Aorta (tissue), 5 donors: ENCODE measurements around the gene CCDC186. TPM values are rescaled to one million over a fixed set of nuclear protein-coding genes. Genes with fewer than 3 reads are reported as not detected.

ENCODE experiments used
- ATAC-seq: fragments of 200-7000 bp; cut with Tn5 transposase; one replicate; pipeline ENCODE4 v1.9.1; 2022; ENCODE audit warnings: moderate library complexity; ENCODE audit not compliant: low FRiP score
- DNase-seq, 2 donors: peaks; one replicate each; pipeline ENCODE4 v3.0.0-alpha.2; 2020
- H3K27ac ChIP-seq, 2 donors: one replicate each; pipeline ENCODE4 v1.5.1; 2013; ENCODE audit warnings: low read length in 2 of 2, mild to moderate bottlenecking in 2 of 2, moderate library complexity in 2 of 2, control low read depth in 1 of 2, inconsistent platforms in 1 of 2, low read depth in 1 of 2
- H3K27me3 ChIP-seq, 2 donors: one replicate each; pipeline ENCODE4 v1.6.1; 2013; ENCODE audit warnings: control low read depth in 1 of 2, low read length in 1 of 2, mild to moderate bottlenecking in 1 of 2, moderate library complexity in 1 of 2; ENCODE audit not compliant: insufficient read depth in 2 of 2, control insufficient read depth in 1 of 2
- H3K36me3 ChIP-seq, 2 donors: one replicate each; pipeline ENCODE4 v1.6.1; 2013; ENCODE audit warnings: control low read depth in 1 of 2, low read length in 1 of 2, mild to moderate bottlenecking in 1 of 2; ENCODE audit not compliant: insufficient read depth in 2 of 2, control insufficient read depth in 1 of 2
- H3K4me1 ChIP-seq, 2 donors: one replicate each; pipeline ENCODE4 v1.6.1; 2013; ENCODE audit warnings: low read length in 2 of 2, control low read depth in 1 of 2, mild to moderate bottlenecking in 1 of 2, moderate library complexity in 1 of 2; ENCODE audit not compliant: insufficient read depth in 2 of 2, control insufficient read depth in 1 of 2
- H3K4me3 ChIP-seq, 2 donors: one replicate each; pipeline ENCODE4 v1.5.1; 2013; ENCODE audit warnings: low read length in 2 of 2, control low read depth in 1 of 2, mild to moderate bottlenecking in 1 of 2
- H3K9me3 ChIP-seq: one replicate; pipeline ENCODE4 v1.6.1; 2013; ENCODE audit warnings: mild to moderate bottlenecking, low read length; ENCODE audit not compliant: control insufficient read depth
- WGBS, 2 donors: extraction: QIAGEN DNeasy Blood & Tissue Kit; methylation state at CpG; one replicate each; pipeline ENCODE4 v1.1.7; 2013; 5-methylcytosine and 5-hydroxymethylcytosine counted together
- intact Hi-C, 2 donors: fragments of 100-400 bp; cut with DNase I; formaldehyde crosslinking; loops; one replicate each; pipeline versions ENCODE4 v1.14.2 to v1.15.0; 2022
- polyA plus RNA-seq, 2 donors: library from polyadenylated mRNA; stranded (reverse); fragments of 200-250 nt; gene quantifications; one replicate each; pipeline ENCODE4 v1.2.3, GENCODE V29; 2013
- total RNA-seq, 2 donors: library from RNA; stranded (reverse); fragmentation: NEBNext Ultra II Directional; extraction: Animal tissue kit (Norgen Biotek cat#: 25700); gene quantifications; one replicate each; pipeline ENCODE4 v1.2.1, GENCODE V29; 2021
- donor health status: healthy with polysubstance abuse.
- donor health status: Bipolar disorder and iron deficiency.
- donor health status: DM: no; HTN: no; CAD: no.
- donor health status: DM: no; HTN: no; CAD: no.
- donor health status: DM: yes; HTN: yes; CAD: no.

The CCDC186 gene
- total and polyA plus RNA-seq, 4 donors = 6.5 to 28.0 (median 14.9) TPM

GRCh38 chr10:114202812-114203211 lies 28.8 kb upstream of the CCDC186 start:
- intact Hi-C loops = no loop called here
- H3K27me3 ChIP-seq = no peaks in the 10 kb centered on the region
- H3K36me3 ChIP-seq = no peaks in the 10 kb centered on the region
- H3K4me1 ChIP-seq = no peaks in the 10 kb centered on the region
- no peak for DNase-seq
- H3K9me3 ChIP-seq = no peaks in the 10 kb centered on the region
- ATAC-seq = no peak
- WGBS, 2 donors = 75% methylated on average over 3 of the region's 3 CpGs
- no peak overlapping the region for H3K4me3 ChIP-seq
- no peak overlapping the region for H3K27ac ChIP-seq

- Histone ChIP-seq H3K27me3 (no peaks in the 10 kb centered on the region), H3K9me3 (no peaks in the 10 kb centered on the region), H3K4me1 (no peaks in the 10 kb centered on the region), H3K27ac (no peak overlapping the region), H3K36me3 (no peaks in the 10 kb centered on the region), H3K4me3 (no peak overlapping the region)
- intact Hi-C loops = no loop called here
- no peak for DNase-seq
- ATAC-seq = no peak
- 95 to 97% methylated on average over 4 of the region's 4 CpGs for WGBS, 2 donors
Observed at GRCh38 chr10:114199239-114199638, 25.2 kb upstream of the CCDC186 start.

GRCh38 chr10:114195079-114195478 lies 21.1 kb upstream of the CCDC186 start:
- H3K4me3 ChIP-seq = no peak overlapping the region
- intact Hi-C loops = no loop called here
- no peak for ATAC-seq
- no peaks in the 10 kb centered on the region for H3K4me1 ChIP-seq
- 76 to 82% methylated on average over 2 of the region's 2 CpGs for WGBS, 2 donors
- H3K27ac ChIP-seq = no peak overlapping the region
- H3K36me3 ChIP-seq = no peaks in the 10 kb centered on the region
- H3K27me3 ChIP-seq = no peaks in the 10 kb centered on the region
- H3K9me3 ChIP-seq = no peaks in the 10 kb centered on the region
- no peak for DNase-seq

GRCh38 chr10:114189700-114190099 lies 15.7 kb upstream of the CCDC186 start:
- DNase-seq = no peak
- Histone ChIP-seq H3K4me1 (no peaks in the 10 kb centered on the region), H3K4me3 (no peak overlapping the region), H3K27me3 (no peaks in the 10 kb centered on the region), H3K9me3 (no peaks in the 10 kb centered on the region), H3K27ac (no peak overlapping the region), H3K36me3 (no peaks in the 10 kb centered on the region)
- intact Hi-C loops = no loop called here
- 94 to 95% methylated on average over 8 of the region's 8 CpGs for WGBS, 2 donors
- no peak for ATAC-seq

GRCh38 chr10:114188900-114189299 lies 14.9 kb upstream of the CCDC186 start:
- Histone ChIP-seq H3K9me3 (no peaks in the 10 kb centered on the region), H3K27ac (no peak overlapping the region), H3K4me1 (no peaks in the 10 kb centered on the region), H3K4me3 (no peak overlapping the region), H3K36me3 (no peaks in the 10 kb centered on the region), H3K27me3 (peaks cover 0 to 1% of the 10 kb centered on the region in 2 donors)
- ATAC-seq = no peak
- 98 to 99% methylated on average over 3 of the region's 3 CpGs for whole genome bisulfite sequencing, 2 donors
- no peak for DNase-seq
- intact Hi-C loops = no loop called here

GRCh38 chr10:114188001-114188400 lies 14.0 kb upstream of the CCDC186 start:
- H3K27me3 ChIP-seq = peaks cover 0 to 1% of the 10 kb centered on the region in 2 donors
- no peak overlapping the region for H3K4me3 ChIP-seq
- no peak overlapping the region for H3K27ac ChIP-seq
- WGBS, 2 donors = 73 to 82% methylated on average over 3 of the region's 3 CpGs
- no peaks in the 10 kb centered on the region for H3K36me3 ChIP-seq
- ATAC-seq (no peak), DNase-seq (no peak)
- H3K4me1 ChIP-seq = no peaks in the 10 kb centered on the region
- intact Hi-C loops = no loop called here
- no peaks in the 10 kb centered on the region for H3K9me3 ChIP-seq

- intact Hi-C loops = no loop called here
- DNase-seq (no peak), ATAC-seq (no peak)
- Histone ChIP-seq H3K4me3 (no peak overlapping the region), H3K4me1 (no peaks in the 10 kb centered on the region), H3K36me3 (no peaks in the 10 kb centered on the region), H3K9me3 (no peaks in the 10 kb centered on the region), H3K27me3 (peaks cover 0 to 1% of the 10 kb centered on the region in 2 donors), H3K27ac (no peak overlapping the region)
- 96 to 97% methylated on average over 5 of the region's 5 CpGs for WGBS, 2 donors
Observed at GRCh38 chr10:114184276-114184675, 10.3 kb upstream of the CCDC186 start.

- Histone ChIP-seq H3K27ac (no peak overlapping the region), H3K4me3 (no peak overlapping the region), H3K36me3 (no peaks in the 10 kb centered on the region), H3K4me1 (no peaks in the 10 kb centered on the region), H3K9me3 (no peaks in the 10 kb centered on the region), H3K27me3 (peaks cover 0 to 1% of the 10 kb centered on the region in 2 donors)
- DNase-seq = no peak
- WGBS, 2 donors = 90 to 92% methylated on average over 9 of the region's 9 CpGs
- intact Hi-C loops = no loop called here
- no peak for ATAC-seq
Observed at GRCh38 chr10:114183563-114183962, 9.6 kb upstream of the CCDC186 start.

GRCh38 chr10:114181971-114182370 lies 8.0 kb upstream of the CCDC186 start:
- no peak for ATAC-seq
- peaks cover 0 to 1% of the 10 kb centered on the region in 2 donors for H3K27me3 ChIP-seq
- 42 to 47% methylated on average over 5 of the region's 5 CpGs for WGBS, 2 donors
- no peak overlapping the region for H3K4me3 ChIP-seq
- no peaks in the 10 kb centered on the region for H3K4me1 ChIP-seq
- no peaks in the 10 kb centered on the region for H3K9me3 ChIP-seq
- intact Hi-C loops = no loop called here
- H3K36me3 ChIP-seq = no peaks in the 10 kb centered on the region
- no peak overlapping the region for H3K27ac ChIP-seq
- no peak for DNase-seq
